ENCODE measurements around the gene ZNF473. TPM values are rescaled to one million over a fixed set of nuclear protein-coding genes. Genes with fewer than 3 reads are reported as not detected.

Gene ZNF473
- 5.3 and 6.3 TPM in 2 replicates for total RNA-seq (ENCODE audit: low replicate concordance)

DNA sequence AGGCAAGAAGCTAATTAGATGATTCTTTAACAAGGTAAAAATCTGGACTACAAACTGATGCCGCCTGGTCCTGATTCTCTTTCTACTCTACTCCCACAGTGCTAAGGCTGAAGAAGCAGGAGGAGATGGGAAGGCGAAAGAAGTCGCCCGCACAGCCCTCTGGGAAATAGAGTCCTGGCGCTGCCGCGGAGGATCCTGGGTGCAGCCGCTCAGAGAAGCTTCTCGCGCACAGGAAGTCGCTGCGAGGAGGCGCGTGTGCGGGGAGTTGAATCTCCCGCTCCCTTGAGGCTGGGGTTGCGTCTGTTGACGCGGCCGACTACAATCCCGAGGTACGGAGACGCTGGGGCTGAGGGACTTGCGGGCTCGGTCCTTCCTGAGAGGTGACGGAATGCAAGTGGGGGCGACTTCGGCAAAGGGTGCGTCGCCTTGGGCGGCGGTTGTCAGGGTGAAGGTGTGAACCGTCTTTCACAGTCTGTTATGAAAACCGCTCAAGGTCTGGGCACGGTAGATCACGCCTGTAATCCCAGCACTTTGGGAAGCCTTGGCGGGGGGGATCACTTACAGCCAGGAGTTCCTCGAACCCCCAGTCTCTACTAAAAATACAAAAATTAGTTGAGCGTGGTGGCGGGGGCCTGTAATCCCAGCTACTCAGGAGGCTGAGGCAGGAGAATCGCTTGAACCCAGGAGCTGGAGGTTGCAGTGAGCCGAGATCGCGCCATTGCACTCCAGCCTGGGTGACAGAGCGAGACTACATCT lies at the start of gene ZNF473:
Gene ZNF473, plus strand, starts transcription at position 212 of the 756 bp plus-strand sequence. CDS start 5,078 bp downstream, outside the sequence.

DNA sequence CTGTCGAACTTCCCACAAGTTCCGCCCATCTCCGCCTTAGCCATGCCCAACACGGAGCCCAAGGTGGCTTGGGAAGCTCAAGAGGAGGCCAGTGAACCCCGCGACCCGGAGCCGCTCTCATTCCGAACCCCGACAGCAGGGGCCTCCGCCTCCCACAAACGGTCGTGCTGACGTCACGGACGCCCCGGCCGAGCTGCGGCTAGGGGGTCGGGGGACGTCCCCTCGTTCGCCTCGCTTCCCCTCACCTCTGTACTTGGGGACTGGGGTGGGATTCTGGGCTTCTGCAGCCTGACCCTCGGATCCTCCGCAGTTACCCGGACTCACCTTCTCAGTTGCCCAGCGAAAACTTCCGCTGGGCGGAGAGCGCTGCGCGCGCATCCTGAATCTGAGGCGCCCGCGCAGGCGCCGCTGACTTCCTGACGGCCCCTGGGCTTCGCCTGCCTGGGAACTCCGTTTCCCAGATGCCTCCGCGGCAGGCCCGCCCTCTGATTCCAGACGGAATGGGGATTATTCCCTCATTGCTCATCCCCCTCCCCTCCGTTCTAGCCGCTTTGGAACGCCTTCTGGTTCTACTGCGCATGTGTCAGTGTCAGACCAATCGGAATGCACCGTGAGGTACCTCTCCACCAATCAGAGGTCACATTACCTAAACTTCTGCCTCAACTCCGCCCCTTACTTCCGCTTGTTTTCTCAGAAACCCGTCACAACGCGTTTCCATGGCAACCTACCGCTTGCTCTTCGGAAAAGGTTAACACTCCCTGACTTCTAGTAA lies 597 bp upstream of the ZNF473 start, which contains the start of gene VRK3:
Gene VRK3, minus strand, starts transcription at position 351 of the 772 bp plus-strand sequence. CDS start 9,210 bp downstream, outside the sequence.

Other genes with a start within 250 kb of the ZNF473 start
- 19.3 and 21.6 TPM in 2 replicates for gene FUZ, start 212.7 kb upstream of the ZNF473 start, total RNA-seq (ENCODE audit: low replicate concordance)
- gene MED25, start 207.7 kb upstream of the ZNF473 start, total RNA-seq (ENCODE audit: low replicate concordance): 13.0 and 14.7 TPM in 2 replicates
- 64.5 and 72.9 TPM in 2 replicates for gene PTOV1, start 174.8 kb upstream of the ZNF473 start, total RNA-seq (ENCODE audit: low replicate concordance)
- 25.7 and 40.7 TPM in 2 replicates for gene PNKP, start 158.4 kb upstream of the ZNF473 start, total RNA-seq (ENCODE audit: low replicate concordance)
- 7.1 and 9.8 TPM in 2 replicates for gene AKT1S1, start 148.7 kb upstream of the ZNF473 start, total RNA-seq (ENCODE audit: low replicate concordance)
- gene TBC1D17, start 148.3 kb upstream of the ZNF473 start, total RNA-seq (ENCODE audit: low replicate concordance): 5.6 and 7.0 TPM in 2 replicates
- 0.23 TPM in 1 of 2 replicates, not detected in the other for gene IL4I1, start 129.1 kb upstream of the ZNF473 start, total RNA-seq (ENCODE audit: low replicate concordance)
- gene ATF5, start 96.8 kb upstream of the ZNF473 start, total RNA-seq (ENCODE audit: low replicate concordance): 2.8 and 8.8 TPM in 2 replicates
- 17.2 and 21.4 TPM in 2 replicates for gene NUP62, start 96.5 kb upstream of the ZNF473 start, total RNA-seq (ENCODE audit: low replicate concordance)
- not detected in 2 replicates for gene SIGLEC11, start 64.8 kb upstream of the ZNF473 start, total RNA-seq (ENCODE audit: low replicate concordance)
- gene VRK3, start 633 bp upstream of the ZNF473 start, total RNA-seq (ENCODE audit: low replicate concordance): 15.9 and 17.3 TPM in 2 replicates
- gene IZUMO2, start 137.3 kb downstream of the ZNF473 start, total RNA-seq (ENCODE audit: low replicate concordance): not detected in 2 replicates
- under 0.01 TPM in 1 of 2 replicates, not detected in the other for gene MYH14, start 177.6 kb downstream of the ZNF473 start, total RNA-seq (ENCODE audit: low replicate concordance)